ENCODE measurements around the gene DNAJC18.
A peak's percentile ranks its signal among the peaks of the same experiment; 100 is the strongest.
"Not testable (repeated sequence)": the region's sequence is repeated elsewhere in the genome, so short reads cannot be mapped to it uniquely, and the experiment has no call there.

The DNAJC18 gene

GRCh38 chr5:139446956-139447779 is 7.8 kb upstream of the DNAJC18 start:
- no peak overlapping the region for H2AFZ ChIP-seq (ENCODE audit: low read length)
- H3K9ac ChIP-seq (ENCODE audit: low read depth, low read length, poor library complexity, severe bottlenecking) = no peak overlapping the region
- no peaks in the 10 kb centered on the region for H3K36me3 ChIP-seq (ENCODE audit: insufficient read depth, low read length)
- H3K4me1 ChIP-seq (ENCODE audit: insufficient read depth, low read length, poor library complexity, severe bottlenecking) = peaks cover 25% of the 10 kb centered on the region
- H3K9me3 ChIP-seq (ENCODE audit: insufficient read depth, low read depth, low read length) = no peaks in the 10 kb centered on the region
- no peaks in the 10 kb centered on the region for H3K9me2 ChIP-seq (replicated peaks; ENCODE audit: low read depth, low read length)
- H4K20me1 ChIP-seq (ENCODE audit: insufficient read depth, low read length, poor library complexity, severe bottlenecking) = no peaks in the 10 kb centered on the region
- H3K27me3 ChIP-seq (ENCODE audit: insufficient read depth, low read length, poor library complexity, severe bottlenecking) = no peaks in the 10 kb centered on the region
- no peaks in the 10 kb centered on the region for H3F3A ChIP-seq (ENCODE audit: low read depth)
- no peaks in the 10 kb centered on the region for H3K79me2 ChIP-seq (ENCODE audit: insufficient read depth, low read length)
- no peak overlapping the region for H3K4me2 ChIP-seq (ENCODE audit: low read depth, low read length, poor library complexity, severe bottlenecking)
- H3K4me3 ChIP-seq (ENCODE audit: low read length, poor library complexity, severe bottlenecking) = no peak overlapping the region
- TF ChIP-seq, protein P1, sequence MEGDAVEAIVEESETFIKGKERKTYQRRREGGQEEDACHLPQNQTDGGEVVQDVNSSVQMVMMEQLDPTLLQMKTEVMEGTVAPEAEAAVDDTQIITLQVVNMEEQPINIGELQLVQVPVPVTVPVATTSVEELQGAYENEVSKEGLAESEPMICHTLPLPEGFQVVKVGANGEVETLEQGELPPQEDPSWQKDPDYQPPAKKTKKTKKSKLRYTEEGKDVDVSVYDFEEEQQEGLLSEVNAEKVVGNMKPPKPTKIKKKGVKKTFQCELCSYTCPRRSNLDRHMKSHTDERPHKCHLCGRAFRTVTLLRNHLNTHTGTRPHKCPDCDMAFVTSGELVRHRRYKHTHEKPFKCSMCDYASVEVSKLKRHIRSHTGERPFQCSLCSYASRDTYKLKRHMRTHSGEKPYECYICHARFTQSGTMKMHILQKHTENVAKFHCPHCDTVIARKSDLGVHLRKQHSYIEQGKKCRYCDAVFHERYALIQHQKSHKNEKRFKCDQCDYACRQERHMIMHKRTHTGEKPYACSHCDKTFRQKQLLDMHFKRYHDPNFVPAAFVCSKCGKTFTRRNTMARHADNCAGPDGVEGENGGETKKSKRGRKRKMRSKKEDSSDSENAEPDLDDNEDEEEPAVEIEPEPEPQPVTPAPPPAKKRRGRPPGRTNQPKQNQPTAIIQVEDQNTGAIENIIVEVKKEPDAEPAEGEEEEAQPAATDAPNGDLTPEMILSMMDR (conservative IDR thresholded peaks at IDR 0.05; ENCODE audit: low read length) = no peak
- TF ChIP-seq EZH2phosphoT487 (IDR thresholded peaks at IDR 0.05; ENCODE audit: borderline replicate concordance) = no peak

DNA sequence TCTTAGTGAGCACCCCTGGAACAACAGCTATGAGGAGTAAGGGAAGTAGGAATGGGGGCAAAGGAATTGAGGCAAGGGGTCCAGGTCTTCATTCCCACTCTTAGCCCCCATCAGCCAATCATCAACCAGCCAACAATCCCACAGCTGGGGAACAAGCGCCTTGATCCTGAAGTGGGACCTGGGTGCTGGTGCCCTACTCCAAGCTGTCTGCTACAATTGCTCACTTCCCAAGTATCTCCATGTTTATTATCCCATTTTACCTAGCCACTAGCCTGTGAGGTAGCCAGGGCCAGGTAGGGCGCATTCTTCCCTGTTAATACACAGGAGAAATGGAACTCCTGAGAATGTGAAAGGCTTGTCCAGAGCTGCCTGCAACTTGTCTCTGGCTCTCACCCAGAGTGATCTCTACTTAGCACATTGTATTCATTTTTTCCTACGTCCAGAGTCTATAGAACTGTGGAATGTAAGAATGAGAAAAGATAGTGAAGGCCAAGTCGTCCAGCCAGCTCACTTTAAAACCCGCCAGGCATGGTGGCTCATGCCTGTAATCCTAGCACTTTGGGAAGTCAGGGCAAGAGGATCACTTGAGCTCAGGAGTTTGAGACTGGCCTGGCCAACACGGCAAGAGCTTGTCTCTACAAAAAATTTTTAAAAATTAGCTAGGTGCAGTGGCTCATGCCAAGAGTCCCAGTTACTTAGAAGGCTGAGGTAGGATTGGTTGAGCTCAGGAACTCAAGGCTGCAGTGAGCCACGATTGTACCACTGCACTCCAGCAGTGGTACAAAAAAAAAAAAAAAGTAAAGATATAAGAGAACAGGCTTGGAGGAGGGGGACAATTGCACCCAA is 6.2 kb upstream of the DNAJC18 start:
- H2AFZ ChIP-seq (ENCODE audit: low read length) = no peak overlapping the region
- H3K4me3 ChIP-seq (ENCODE audit: low read length, poor library complexity, severe bottlenecking) = no peak overlapping the region
- TF ChIP-seq, protein P1 (conservative IDR thresholded peaks at IDR 0.05; ENCODE audit: low read length) = no peak
- no peak for TF ChIP-seq EZH2phosphoT487 (IDR thresholded peaks at IDR 0.05; ENCODE audit: borderline replicate concordance)
- H3K4me2 ChIP-seq (ENCODE audit: low read depth, low read length, poor library complexity, severe bottlenecking) = no peak overlapping the region
- H3K4me1 ChIP-seq (ENCODE audit: insufficient read depth, low read length, poor library complexity, severe bottlenecking) = peaks cover 25% of the 10 kb centered on the region
- H3K27me3 ChIP-seq (ENCODE audit: insufficient read depth, low read length, poor library complexity, severe bottlenecking) = no peaks in the 10 kb centered on the region
- no peaks in the 10 kb centered on the region for H3K79me2 ChIP-seq (ENCODE audit: insufficient read depth, low read length)
- no peaks in the 10 kb centered on the region for H3F3A ChIP-seq (ENCODE audit: low read depth)
- no peaks in the 10 kb centered on the region for H3K36me3 ChIP-seq (ENCODE audit: insufficient read depth, low read length)
- H3K9me2 ChIP-seq (replicated peaks; ENCODE audit: low read depth, low read length) = no peaks in the 10 kb centered on the region
- no peaks in the 10 kb centered on the region for H3K9me3 ChIP-seq (ENCODE audit: insufficient read depth, low read depth, low read length)
- no peaks in the 10 kb centered on the region for H4K20me1 ChIP-seq (ENCODE audit: insufficient read depth, low read length, poor library complexity, severe bottlenecking)
- H3K9ac ChIP-seq (ENCODE audit: low read depth, low read length, poor library complexity, severe bottlenecking) = no peak overlapping the region

DNA sequence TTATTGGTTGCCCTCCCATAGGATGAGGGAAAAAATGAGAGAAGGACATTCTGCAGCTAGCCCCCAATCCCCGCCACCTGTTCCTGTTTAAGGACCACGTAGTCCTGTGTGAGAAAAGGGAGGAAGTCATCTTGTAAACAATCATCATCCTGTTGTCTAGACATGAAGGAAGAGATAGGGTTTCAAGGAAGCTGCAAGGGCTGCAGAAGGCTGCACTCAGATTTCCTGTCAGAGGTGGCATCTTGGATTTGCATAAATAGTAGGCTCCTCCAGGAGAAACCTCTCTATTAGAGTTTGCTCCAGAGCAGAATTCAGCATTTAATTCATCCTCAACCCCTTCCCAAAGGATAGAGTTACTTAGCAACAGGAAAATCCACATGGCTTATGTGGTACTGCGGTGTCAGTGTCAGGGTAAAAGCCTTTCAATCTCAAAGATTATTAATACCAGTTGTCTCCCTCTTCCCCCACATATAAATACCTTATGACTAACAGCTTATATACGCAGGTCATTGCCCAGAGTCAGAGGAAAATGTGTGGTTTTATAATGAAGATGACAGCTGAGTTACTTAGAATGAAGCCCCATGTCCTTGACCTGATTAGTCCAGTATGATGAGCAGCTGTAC is 4.6 kb upstream of the DNAJC18 start:
- TF ChIP-seq EZH2phosphoT487 (IDR thresholded peaks at IDR 0.05; ENCODE audit: borderline replicate concordance) = no peak
- TF ChIP-seq, protein P1 (conservative IDR thresholded peaks at IDR 0.05; ENCODE audit: low read length) = no peak
- Histone ChIP-seq H3K79me2 (ENCODE audit: insufficient read depth, low read length) (no peaks in the 10 kb centered on the region), H3K4me1 (ENCODE audit: insufficient read depth, low read length, poor library complexity, severe bottlenecking) (peaks cover 30% of the 10 kb centered on the region), H3K4me2 (ENCODE audit: low read depth, low read length, poor library complexity, severe bottlenecking) (peak overlapping the region; percentile 40), H3K9ac (ENCODE audit: low read depth, low read length, poor library complexity, severe bottlenecking) (peak overlapping the region; percentile 5), H3K4me3 (ENCODE audit: low read length, poor library complexity, severe bottlenecking) (no peak overlapping the region), H2AFZ (ENCODE audit: low read length) (peak overlapping the region; percentile 17; the same call in 1 of the 2 replicates), H3K9me2 (replicated peaks; ENCODE audit: low read depth, low read length) (no peaks in the 10 kb centered on the region), H3K27me3 (ENCODE audit: insufficient read depth, low read length, poor library complexity, severe bottlenecking) (no peaks in the 10 kb centered on the region), H4K20me1 (ENCODE audit: insufficient read depth, low read length, poor library complexity, severe bottlenecking) (no peaks in the 10 kb centered on the region), H3K36me3 (ENCODE audit: insufficient read depth, low read length) (no peaks in the 10 kb centered on the region), H3F3A (ENCODE audit: low read depth) (no peaks in the 10 kb centered on the region), H3K9me3 (ENCODE audit: insufficient read depth, low read depth, low read length) (no peaks in the 10 kb centered on the region)

- not testable (repeated sequence) for H3K27me3 ChIP-seq (ENCODE audit: insufficient read depth, low read length, poor library complexity, severe bottlenecking); H2AFZ ChIP-seq (ENCODE audit: low read length); H3F3A ChIP-seq (ENCODE audit: low read depth); H3K4me3 ChIP-seq (ENCODE audit: low read length, poor library complexity, severe bottlenecking); H4K20me1 ChIP-seq (ENCODE audit: insufficient read depth, low read length, poor library complexity, severe bottlenecking); H3K9ac ChIP-seq (ENCODE audit: low read depth, low read length, poor library complexity, severe bottlenecking); H3K36me3 ChIP-seq (ENCODE audit: insufficient read depth, low read length); H3K9me2 ChIP-seq (replicated peaks; ENCODE audit: low read depth, low read length); H3K9me3 ChIP-seq (ENCODE audit: insufficient read depth, low read depth, low read length); H3K79me2 ChIP-seq (ENCODE audit: insufficient read depth, low read length); H3K4me2 ChIP-seq (ENCODE audit: low read depth, low read length, poor library complexity, severe bottlenecking)
- peaks cover 45% of the 10 kb centered on the region for H3K4me1 ChIP-seq (ENCODE audit: insufficient read depth, low read length, poor library complexity, severe bottlenecking)
Observed at GRCh38 chr5:139440416-139440815, 1.1 kb upstream of the DNAJC18 start.
